ENCODE results near the gene MSH5. TPM values are rescaled to one million over a fixed set of nuclear protein-coding genes. Genes with fewer than 3 reads are reported as not detected.

The MSH5 gene
- total and polyA plus RNA-seq, 9 of the 15 experiments (the other 6 are each of a cell fraction or from before 2014, with no cell fraction given): 12.5 to 104 (median 46.6) TPM

DNA sequence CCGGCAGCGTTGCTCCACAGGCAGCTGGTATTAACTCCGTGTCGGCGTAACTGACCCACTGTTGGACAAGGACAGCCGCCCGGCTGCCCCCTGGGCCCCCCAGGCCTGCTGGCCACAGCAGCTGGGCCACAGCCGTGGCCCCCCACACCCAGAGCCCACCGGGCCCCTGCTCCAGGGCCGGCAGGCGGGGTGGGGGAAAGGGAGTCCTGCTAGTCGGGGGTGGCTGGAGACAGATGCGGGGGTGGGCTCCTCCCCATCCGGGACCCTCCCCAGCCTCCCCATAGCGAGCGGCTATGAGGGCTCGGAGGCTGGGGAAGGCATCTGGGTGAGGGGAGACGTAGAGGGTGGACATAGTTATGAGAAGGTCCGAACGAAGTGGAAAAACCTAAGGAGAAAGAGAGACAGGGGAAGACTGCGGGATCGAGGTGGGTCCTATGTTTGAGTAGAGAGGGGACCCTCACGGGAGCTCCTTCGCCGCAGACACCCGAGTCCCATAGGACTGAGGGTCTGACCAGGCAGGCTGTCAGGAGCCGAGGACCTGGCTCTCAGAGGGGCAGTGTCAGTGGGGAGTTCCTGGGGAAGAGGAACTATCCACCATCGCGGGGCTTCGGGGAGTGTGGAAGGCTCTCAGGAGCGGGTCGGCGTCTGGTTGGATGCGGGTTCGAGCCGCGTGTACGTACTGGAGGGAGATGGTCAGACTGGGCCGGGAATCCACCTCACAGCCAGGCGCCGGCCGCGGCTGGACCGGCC, 55.2 kb downstream of the MSH5 start (continued):
- no peak for TF ChIP-seq SMARCC2 (IDR thresholded peaks at IDR 0.05; ENCODE audit: low read depth)
- TF ChIP-seq XRCC5 (IDR thresholded peaks at IDR 0.05; ENCODE audit: low read depth, low read length): peak; percentile 46; the same call in 1 of the 2 replicates
- TF ChIP-seq, protein P1, sequence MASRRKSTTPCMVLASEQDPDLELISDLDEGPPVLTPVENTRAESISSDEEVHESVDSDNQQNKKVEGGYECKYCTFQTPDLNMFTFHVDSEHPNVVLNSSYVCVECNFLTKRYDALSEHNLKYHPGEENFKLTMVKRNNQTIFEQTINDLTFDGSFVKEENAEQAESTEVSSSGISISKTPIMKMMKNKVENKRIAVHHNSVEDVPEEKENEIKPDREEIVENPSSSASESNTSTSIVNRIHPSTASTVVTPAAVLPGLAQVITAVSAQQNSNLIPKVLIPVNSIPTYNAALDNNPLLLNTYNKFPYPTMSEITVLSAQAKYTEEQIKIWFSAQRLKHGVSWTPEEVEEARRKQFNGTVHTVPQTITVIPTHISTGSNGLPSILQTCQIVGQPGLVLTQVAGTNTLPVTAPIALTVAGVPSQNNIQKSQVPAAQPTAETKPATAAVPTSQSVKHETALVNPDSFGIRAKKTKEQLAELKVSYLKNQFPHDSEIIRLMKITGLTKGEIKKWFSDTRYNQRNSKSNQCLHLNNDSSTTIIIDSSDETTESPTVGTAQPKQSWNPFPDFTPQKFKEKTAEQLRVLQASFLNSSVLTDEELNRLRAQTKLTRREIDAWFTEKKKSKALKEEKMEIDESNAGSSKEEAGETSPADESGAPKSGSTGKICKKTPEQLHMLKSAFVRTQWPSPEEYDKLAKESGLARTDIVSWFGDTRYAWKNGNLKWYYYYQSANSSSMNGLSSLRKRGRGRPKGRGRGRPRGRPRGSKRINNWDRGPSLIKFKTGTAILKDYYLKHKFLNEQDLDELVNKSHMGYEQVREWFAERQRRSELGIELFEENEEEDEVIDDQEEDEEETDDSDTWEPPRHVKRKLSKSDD (conservative IDR thresholded peaks at IDR 0.05; ENCODE audit: low read length): no peak
- TF ChIP-seq ELF1 (tag; IDR thresholded peaks at IDR 0.05): no peak
- no peak for TF ChIP-seq ZFP1 (CRISPR knock-in tag; IDR thresholded peaks at IDR 0.05)
- peak; percentile 85 for TF ChIP-seq EGR1 (conservative IDR thresholded peaks at IDR 0.05)
- peak; percentile 60 for TF ChIP-seq POLR2B (IDR thresholded peaks at IDR 0.05; ENCODE audit: low read depth, partially characterized antibody)
- no peak for TF ChIP-seq EHMT2 (IDR thresholded peaks at IDR 0.05)
- TF ChIP-seq TBL1XR1 (IDR thresholded peaks at IDR 0.05; ENCODE audit: low read length in 2 of 2): peak in 1 of 2 experiments; percentile 48; a peak in 1 of 4 replicates
- TF ChIP-seq BRF1 (IDR thresholded peaks at IDR 0.05; ENCODE audit: borderline replicate concordance, extremely low read depth, insufficient read length): no peak
- no peak for TF ChIP-seq EWSR1 (IDR thresholded peaks at IDR 0.05; ENCODE audit: borderline replicate concordance, low read depth, partially characterized antibody)
- TF ChIP-seq, protein P2, sequence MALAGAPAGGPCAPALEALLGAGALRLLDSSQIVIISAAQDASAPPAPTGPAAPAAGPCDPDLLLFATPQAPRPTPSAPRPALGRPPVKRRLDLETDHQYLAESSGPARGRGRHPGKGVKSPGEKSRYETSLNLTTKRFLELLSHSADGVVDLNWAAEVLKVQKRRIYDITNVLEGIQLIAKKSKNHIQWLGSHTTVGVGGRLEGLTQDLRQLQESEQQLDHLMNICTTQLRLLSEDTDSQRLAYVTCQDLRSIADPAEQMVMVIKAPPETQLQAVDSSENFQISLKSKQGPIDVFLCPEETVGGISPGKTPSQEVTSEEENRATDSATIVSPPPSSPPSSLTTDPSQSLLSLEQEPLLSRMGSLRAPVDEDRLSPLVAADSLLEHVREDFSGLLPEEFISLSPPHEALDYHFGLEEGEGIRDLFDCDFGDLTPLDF (CRISPR knock-in tag; IDR thresholded peaks at IDR 0.05): 0 out of 2 replicates have a peak, but pooled peaks have one; percentile 7
- TF ChIP-seq PHF8 (IDR thresholded peaks at IDR 0.05; ENCODE audit: borderline replicate concordance, low read length): no peak
- TF ChIP-seq, protein P3, sequence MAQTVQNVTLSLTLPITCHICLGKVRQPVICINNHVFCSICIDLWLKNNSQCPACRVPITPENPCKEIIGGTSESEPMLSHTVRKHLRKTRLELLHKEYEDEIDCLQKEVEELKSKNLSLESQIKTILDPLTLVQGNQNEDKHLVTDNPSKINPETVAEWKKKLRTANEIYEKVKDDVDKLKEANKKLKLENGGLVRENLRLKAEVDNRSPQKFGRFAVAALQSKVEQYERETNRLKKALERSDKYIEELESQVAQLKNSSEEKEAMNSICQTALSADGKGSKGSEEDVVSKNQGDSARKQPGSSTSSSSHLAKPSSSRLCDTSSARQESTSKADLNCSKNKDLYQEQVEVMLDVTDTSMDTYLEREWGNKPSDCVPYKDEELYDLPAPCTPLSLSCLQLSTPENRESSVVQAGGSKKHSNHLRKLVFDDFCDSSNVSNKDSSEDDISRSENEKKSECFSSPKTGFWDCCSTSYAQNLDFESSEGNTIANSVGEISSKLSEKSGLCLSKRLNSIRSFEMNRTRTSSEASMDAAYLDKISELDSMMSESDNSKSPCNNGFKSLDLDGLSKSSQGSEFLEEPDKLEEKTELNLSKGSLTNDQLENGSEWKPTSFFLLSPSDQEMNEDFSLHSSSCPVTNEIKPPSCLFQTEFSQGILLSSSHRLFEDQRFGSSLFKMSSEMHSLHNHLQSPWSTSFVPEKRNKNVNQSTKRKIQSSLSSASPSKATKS (CRISPR knock-in tag; IDR thresholded peaks at IDR 0.05): no peak
- TF ChIP-seq TRIM28 (IDR thresholded peaks at IDR 0.05): no peak
- no peak for TF ChIP-seq SMAD4 (CRISPR knock-in tag; conservative IDR thresholded peaks at IDR 0.05)
- peak; percentile 32; the same call in 1 of the 2 replicates for TF ChIP-seq ZEB2 (IDR thresholded peaks at IDR 0.05)
- TF ChIP-seq ZNF316 (IDR thresholded peaks at IDR 0.05): peak; percentile 30
- TF ChIP-seq, protein P4, sequence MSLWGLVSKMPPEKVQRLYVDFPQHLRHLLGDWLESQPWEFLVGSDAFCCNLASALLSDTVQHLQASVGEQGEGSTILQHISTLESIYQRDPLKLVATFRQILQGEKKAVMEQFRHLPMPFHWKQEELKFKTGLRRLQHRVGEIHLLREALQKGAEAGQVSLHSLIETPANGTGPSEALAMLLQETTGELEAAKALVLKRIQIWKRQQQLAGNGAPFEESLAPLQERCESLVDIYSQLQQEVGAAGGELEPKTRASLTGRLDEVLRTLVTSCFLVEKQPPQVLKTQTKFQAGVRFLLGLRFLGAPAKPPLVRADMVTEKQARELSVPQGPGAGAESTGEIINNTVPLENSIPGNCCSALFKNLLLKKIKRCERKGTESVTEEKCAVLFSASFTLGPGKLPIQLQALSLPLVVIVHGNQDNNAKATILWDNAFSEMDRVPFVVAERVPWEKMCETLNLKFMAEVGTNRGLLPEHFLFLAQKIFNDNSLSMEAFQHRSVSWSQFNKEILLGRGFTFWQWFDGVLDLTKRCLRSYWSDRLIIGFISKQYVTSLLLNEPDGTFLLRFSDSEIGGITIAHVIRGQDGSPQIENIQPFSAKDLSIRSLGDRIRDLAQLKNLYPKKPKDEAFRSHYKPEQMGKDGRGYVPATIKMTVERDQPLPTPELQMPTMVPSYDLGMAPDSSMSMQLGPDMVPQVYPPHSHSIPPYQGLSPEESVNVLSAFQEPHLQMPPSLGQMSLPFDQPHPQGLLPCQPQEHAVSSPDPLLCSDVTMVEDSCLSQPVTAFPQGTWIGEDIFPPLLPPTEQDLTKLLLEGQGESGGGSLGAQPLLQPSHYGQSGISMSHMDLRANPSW (CRISPR knock-in tag; IDR thresholded peaks at IDR 0.05): 0 out of 2 replicates have a peak, but pooled peaks have one; percentile 39
- no peak for TF ChIP-seq EP300 (IDR thresholded peaks at IDR 0.05; ENCODE audit: low read length)
- TF ChIP-seq ZNF140 (CRISPR knock-in tag; IDR thresholded peaks at IDR 0.05): no peak
